Measurements from ENCODE around the gene CCN6.

Gene CCN6

GRCh38 chr6:112054001-112054400, at the start of gene CCN6:
Gene CCN6, plus strand, starts transcription at chr6:112054104. Its CDS starts 254 bp downstream, at chr6:112054358.
- no peak for DNase-seq

GRCh38 chr6:112004201-112005012, 49.5 kb upstream of the CCN6 start:
- DNase-seq = no peak

GRCh38 chr6:112005013-112005371, 48.9 kb upstream of the CCN6 start:
- no peak for DNase-seq

- DNase-seq = no peak
Observed at GRCh38 chr6:112007254-112007653, 46.6 kb upstream of the CCN6 start.

- DNase-seq = no peak
Observed at GRCh38 chr6:112007805-112008204, 46.1 kb upstream of the CCN6 start.

DNA sequence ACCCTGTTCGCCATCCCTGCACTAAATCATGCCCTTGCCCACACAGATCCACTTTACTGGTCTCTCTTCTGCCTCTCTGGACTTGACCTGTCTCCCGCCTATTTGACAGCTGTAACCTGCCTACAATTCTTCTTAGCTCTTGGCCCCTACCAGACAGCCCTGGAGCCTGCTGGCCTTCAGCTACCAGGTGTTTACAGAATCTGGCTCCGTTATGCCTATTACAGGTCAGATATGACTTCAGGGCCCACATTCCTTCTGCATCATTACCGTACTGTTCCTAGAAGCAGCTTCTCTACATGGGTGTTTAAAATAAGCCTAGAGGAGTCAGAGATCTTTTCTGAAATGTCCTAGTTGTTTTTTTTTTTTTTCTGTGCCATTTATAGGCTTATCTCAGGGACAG, 45.4 kb upstream of the CCN6 start:
- no peak for DNase-seq

DNA sequence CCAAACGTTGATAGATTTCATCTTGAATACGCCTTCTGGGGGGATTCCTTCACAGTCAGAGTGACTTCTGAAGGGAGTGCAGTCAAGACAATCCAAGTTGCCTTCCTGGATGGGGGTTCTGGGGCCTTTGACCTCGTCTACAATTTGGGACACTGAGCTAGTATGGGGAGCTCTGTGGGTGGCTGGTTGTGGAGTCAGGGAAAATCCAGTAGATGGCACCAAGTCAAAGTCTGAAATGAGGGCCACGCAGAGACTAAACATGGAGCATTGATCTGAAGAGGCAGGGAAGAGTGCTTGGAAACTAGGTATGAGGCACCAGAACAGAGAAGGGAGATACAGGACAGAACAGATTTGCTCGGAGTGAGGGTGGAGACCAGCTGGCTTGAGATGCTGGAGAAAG, 43.6 kb upstream of the CCN6 start:
- DNase-seq = no peak

GRCh38 chr6:112013051-112013450, 40.9 kb upstream of the CCN6 start:
- no peak for DNase-seq

DNA sequence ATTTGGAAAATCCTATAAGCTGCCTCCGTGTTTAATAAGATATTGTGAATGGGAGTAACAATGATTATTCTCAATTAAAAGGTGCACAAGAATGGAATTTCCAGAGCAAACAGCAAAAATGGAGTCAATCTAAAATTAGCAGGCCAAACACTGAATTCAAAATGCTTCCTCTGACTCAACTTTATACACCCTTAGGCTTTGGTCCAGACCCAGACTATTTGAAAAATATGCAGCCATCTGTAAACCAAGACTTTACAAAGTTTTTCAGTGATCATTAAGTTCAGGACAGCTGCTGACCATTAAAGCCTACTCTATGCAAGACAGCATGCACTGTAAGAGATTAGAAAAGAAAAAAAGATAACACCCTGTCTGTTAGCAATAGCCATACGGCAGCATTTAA, 39.4 kb upstream of the CCN6 start:
- no peak for DNase-seq

GRCh38 chr6:112015725-112016124, 38.2 kb upstream of the CCN6 start:
- DNase-seq = no peak

- no peak for DNase-seq
Observed at GRCh38 chr6:112016320-112016719, 37.6 kb upstream of the CCN6 start.

DNA sequence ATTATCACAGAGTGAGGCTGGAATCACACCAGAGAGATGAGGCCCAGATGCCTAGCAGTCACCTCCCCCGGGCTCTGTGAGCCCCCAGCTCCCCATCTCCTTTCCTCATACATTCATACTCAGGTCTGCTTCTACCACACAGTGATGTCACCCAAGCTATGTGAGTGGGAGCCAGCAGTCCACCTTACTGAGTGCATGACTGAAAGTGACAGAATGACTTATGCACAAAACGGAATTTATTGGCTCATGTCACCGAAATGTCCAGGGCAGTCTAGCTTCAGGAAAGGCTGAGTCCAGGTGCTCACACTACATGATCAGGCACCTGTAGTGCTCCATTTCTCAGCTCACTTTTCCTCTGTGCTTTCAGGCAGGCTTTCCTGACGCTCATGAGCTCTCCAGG, 36.7 kb upstream of the CCN6 start:
- DNase-seq = no peak

DNA sequence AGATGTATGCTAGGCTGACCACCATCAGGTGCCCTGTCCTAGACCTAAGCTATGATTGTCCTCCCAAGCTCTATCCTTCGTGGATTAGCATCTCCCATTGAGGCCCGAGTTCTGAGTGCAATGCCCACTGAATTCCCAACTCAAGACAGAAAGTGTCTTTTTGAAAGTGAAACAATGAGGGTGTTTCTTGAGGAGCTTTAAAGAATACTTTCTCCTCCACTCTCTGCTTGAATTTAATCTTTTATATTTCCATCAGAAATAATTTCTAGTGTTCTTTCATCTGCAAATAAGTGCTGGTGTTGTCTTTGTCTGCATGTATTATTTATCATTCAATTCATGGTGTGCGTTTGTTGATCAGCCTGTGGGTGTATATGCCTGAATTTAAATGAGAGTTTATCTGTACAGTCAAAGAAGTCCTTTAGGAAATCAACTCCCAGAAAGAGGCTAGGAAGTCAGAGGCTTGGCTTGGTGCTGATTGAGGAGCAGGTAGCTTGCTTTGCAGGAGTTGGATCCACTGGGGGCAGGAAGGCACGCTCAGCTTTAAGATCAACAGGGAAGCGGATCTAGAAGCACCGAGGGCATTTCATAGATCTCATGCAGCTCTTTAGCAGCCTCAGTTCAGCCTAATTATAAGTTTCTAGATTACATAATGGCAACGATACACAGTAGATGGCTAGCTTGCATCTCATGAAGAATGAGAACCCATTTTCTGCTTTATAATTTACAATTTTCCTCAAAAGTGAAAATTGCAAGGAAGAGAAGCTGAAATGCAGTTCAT, 36.0 kb upstream of the CCN6 start:
- no peak for DNase-seq

GRCh38 chr6:112018619-112019416, 35.1 kb upstream of the CCN6 start:
- no peak for DNase-seq

GRCh38 chr6:112019589-112019988, 34.3 kb upstream of the CCN6 start:
- DNase-seq = no peak

DNA sequence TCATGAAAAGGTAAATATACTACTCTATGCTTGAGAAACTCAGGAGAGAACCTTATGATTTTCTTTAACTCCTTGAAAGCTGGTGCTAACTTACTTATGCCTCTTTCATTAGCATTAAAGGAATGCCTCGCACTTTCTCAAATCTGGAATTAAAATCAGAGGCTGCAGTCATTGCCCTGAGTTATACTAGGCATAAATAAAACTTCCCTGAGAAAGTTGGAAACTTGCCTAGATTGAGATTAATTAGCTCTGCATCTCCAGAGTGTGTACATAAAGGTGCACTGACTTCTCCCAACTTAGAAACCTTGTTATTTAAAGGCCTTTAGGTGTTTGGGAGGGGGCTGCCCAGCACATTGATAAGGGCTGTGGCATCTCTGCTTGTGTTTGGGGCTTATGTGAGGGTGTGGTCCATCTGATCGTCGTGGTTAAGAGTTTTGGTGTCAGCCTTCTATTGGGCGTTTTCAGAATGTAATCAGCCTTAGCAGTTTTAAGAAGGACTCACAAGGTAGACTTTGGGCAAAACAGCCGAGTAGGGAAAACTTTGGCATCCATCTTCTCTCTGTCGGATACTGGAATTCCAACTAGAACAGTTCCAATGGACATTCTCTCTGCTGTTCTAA, 32.1 kb upstream of the CCN6 start:
- no peak for DNase-seq

DNA sequence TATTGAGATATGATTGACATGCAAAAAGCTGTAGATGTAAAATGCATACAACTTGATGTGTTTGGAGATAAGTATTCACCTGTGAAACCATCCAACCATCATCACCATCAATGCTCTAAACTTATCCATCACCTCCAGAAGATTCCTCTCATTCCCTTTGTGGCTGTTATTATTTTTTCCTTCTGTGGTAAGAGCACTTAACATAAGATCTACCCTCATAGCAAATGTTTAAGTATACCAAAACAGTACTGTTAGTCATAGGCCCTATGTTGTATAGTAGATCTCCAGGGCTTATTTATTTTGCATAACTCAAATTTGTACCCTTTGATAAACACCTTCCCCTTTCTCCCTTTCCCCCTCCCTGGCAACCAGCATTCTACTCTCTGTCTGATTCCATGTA, 31.2 kb upstream of the CCN6 start:
- DNase-seq = no peak

DNA sequence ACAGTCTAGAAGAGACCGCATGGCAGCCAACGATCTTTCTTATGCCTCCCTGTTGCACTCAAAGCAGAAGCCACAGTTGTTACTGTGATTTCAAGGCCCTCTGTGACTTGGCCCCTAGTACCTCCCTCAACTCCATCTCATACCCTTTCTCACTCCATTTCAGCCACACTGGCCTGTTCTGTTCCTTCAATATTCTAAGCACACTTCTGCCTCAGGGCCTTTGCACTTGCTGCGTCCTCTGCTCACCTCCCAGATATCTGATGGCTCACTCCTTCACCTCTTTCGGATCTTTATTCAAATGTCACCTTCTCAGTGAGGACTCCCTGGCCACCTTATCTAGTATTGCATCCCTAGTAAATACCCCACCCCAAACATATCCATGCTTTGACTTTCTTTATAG, 29.4 kb upstream of the CCN6 start:
- no peak for DNase-seq

DNA sequence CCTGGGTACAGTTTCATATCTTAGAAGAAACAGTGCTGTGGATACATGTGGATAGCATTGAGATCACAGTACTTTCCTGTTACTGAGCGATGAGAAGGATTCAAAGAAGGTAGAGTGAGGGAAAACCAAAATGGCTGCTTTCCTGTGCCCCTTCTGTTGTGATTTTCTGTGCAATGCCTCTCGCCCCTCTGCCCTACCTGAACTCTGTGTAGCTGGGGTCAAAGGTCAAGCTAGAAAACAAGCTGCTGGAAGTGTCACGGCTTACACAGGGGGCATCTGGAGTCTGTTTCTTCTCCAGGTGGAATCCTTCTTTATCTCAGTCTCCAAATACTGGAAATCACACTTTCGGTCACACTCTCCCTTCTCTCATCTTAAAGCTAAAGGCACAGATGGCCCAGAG, 27.0 kb upstream of the CCN6 start:
- DNase-seq = no peak

GRCh38 chr6:112027942-112028674, 25.8 kb upstream of the CCN6 start:
- no peak for DNase-seq

All from amygdala (tissue), 56 donors.